Pancreas (tissue), 10 donors: Measurements from ENCODE around the gene MAP7. TPM values are rescaled to one million over a fixed set of nuclear protein-coding genes. Genes with fewer than 3 reads are reported as not detected.
"Not testable (repeated sequence)": the region's sequence is repeated elsewhere in the genome, so short reads cannot be mapped to it uniquely, and the experiment has no call there.

Source experiments
- ATAC-seq, 4 donors: fragments of 200-7000 bp; cut with Tn5 transposase; one replicate each; pipeline versions ENCODE4 v1.8.0 to v1.9.1; 2020; ENCODE audit warnings: mild to moderate bottlenecking in 4 of 4, moderate library complexity in 4 of 4
- DNase-seq, 6 donors: peaks; one replicate each; pipeline ENCODE4 v3.0.0-alpha.2; 2020
- FAIRE-seq: peaks from 2 replicates; lab custom pipeline; 2012; peaks lifted over from hg19 to GRCh38; lab: Jason Lieb, UNC
- H3K27ac ChIP-seq, 4 donors: fragments of 200-600 bp; sonication (generic); 1 replicate in 3 of 4; 2 replicates in 1 of 4; pipeline versions ENCODE4 v1.5.0 to v1.8.0; 2020
- H3K27me3 ChIP-seq, 4 donors: fragments of 200-600 bp; one replicate each; pipeline ENCODE4 v1.8.0; 2021
- H3K36me3 ChIP-seq, 3 donors: fragments of 200-600 bp; sonication (generic) in 1 of 3; one replicate each; pipeline versions ENCODE4 v1.5.0 to v1.8.0; 2020 to 2021
- H3K4me1 ChIP-seq, 3 donors: fragments of 200-600 bp; one replicate each; pipeline ENCODE4 v1.8.0; 2021
- H3K4me3 ChIP-seq, 4 donors: fragments of 200-600 bp; sonication (generic) in 2 of 4; one replicate each; pipeline versions ENCODE4 v1.5.0 to v1.8.0; 2020 to 2021
- H3K9me3 ChIP-seq, 4 donors: fragments of 200-600 bp; one replicate each; pipeline ENCODE4 v1.8.0; 2021
- CTCF ChIP-seq, 4 donors: fragments of 200-600 bp; sonication (generic) in 3 of 4; IDR thresholded peaks; one replicate each; pipeline versions ENCODE4 v1.5.0 to v1.8.0; 2021; ENCODE audit warnings: antibody characterized with exemption in 4 of 4
- WGBS, 2 donors: extraction: QIAGEN DNeasy Blood & Tissue Kit; methylation state at CpG; one replicate each; pipeline ENCODE4 v1.1.7; 2013; 5-methylcytosine and 5-hydroxymethylcytosine counted together
- intact Hi-C, 3 donors: fragments of 100-400 bp; cut with DNase I; formaldehyde crosslinking; loops; one replicate each; pipeline versions ENCODE4 v1.11.1 to v1.14.2; 2022
- polyA plus RNA-seq, 2 donors: library from polyadenylated mRNA; stranded (reverse); fragments of 200-250 nt; gene quantifications; one replicate each; pipeline ENCODE4 v1.2.3, GENCODE V29; 2013
- total RNA-seq, 6 donors: library from RNA; stranded (reverse); fragmentation: NEBNext Ultra II Directional in 4 of 6; extraction: Animal tissue kit (Norgen Biotek cat#: 25700) in 4 of 6; gene quantifications; one replicate each; pipeline versions ENCODE4 v1.2.1 to v1.2.4, GENCODE V29; 2021 to 2023
- donor health status: healthy with polysubstance abuse.
- donor health status: DM: no; HTN: no; CAD: no; lungs with moderate emphysema.
- donor health status: DM: no; HTN: no; CAD: no.
- donor health status: control.
- donor health status: control.
- donor health status: Bipolar disorder and iron deficiency.
- donor health status: DM: yes; HTN: yes; CAD: no.
- donor health status: DM: no; HTN: no; CAD: no.
- donor health status: DM: no; HTN: no; CAD: no.
- donor health status: DM: yes; HTN: yes; CAD: no.

Gene MAP7
- total and polyA plus RNA-seq, 8 donors = 10.7 to 37.9 (median 24.9) TPM

- no peak for ATAC-seq
- DNase-seq = no peak
- H3K4me1 ChIP-seq = no peaks in the 10 kb centered on the region
- no peaks in the 10 kb centered on the region for H3K27me3 ChIP-seq
- H3K27ac ChIP-seq = no peak overlapping the region
- H3K9me3 ChIP-seq = no peaks in the 10 kb centered on the region
- intact Hi-C loops = no loop called here
- no peak for TF ChIP-seq CTCF (IDR thresholded peaks at IDR 0.05)
- FAIRE-seq = no peak
- no peak overlapping the region for H3K4me3 ChIP-seq
- 94 to 98% methylated on average over 3 of the region's 3 CpGs for WGBS, 2 donors
- H3K36me3 ChIP-seq = no peaks in the 10 kb centered on the region
Measured at GRCh38 chr6:136398453-136398852, 151.8 kb downstream of the MAP7 start.

GRCh38 chr6:136396908-136397307, 153.3 kb downstream of the MAP7 start:
- Histone ChIP-seq H3K27me3 (no peaks in the 10 kb centered on the region), H3K36me3 (no peaks in the 10 kb centered on the region), H3K4me3 (no peak overlapping the region), H3K4me1 (no peaks in the 10 kb centered on the region), H3K27ac (no peak overlapping the region), H3K9me3 (no peaks in the 10 kb centered on the region)
- ATAC-seq (peak in 2 of 4 donors; percentile 51 to 52), FAIRE-seq (no peak), DNase-seq (no peak)
- TF ChIP-seq CTCF (IDR thresholded peaks at IDR 0.05) = no peak
- WGBS, 2 donors = 95 to 100% methylated on average over 1 of the region's 1 CpG
- intact Hi-C loops = no loop called here

- ATAC-seq, FAIRE-seq, H3K4me1 ChIP-seq, intact Hi-C loops, H3K36me3 ChIP-seq, H3K27ac ChIP-seq, DNase-seq, H3K4me3 ChIP-seq, H3K9me3 ChIP-seq, H3K27me3 ChIP-seq: not testable (repeated sequence)
- WGBS, 2 donors = 93 to 97% methylated on average over 1 of the region's 2 CpGs
Measured at GRCh38 chr6:136390959-136391358, 159.3 kb downstream of the MAP7 start.

GRCh38 chr6:136387316-136387715, 162.9 kb downstream of the MAP7 start:
- no peak for ATAC-seq
- 95 to 100% methylated on average over 4 of the region's 4 CpGs for WGBS, 2 donors
- H3K9me3 ChIP-seq = no peaks in the 10 kb centered on the region
- H3K36me3 ChIP-seq = no peaks in the 10 kb centered on the region
- H3K27ac ChIP-seq = no peak overlapping the region
- DNase-seq = no peak
- no peaks in the 10 kb centered on the region for H3K27me3 ChIP-seq
- H3K4me3 ChIP-seq = no peak overlapping the region
- H3K4me1 ChIP-seq = peaks cover 0 to 8% (median 6%) of the 10 kb centered on the region in 3 donors
- no peak for TF ChIP-seq CTCF (IDR thresholded peaks at IDR 0.05)
- no peak for FAIRE-seq
- intact Hi-C loops = no loop called here

GRCh38 chr6:136383268-136383937, 166.8 kb downstream of the MAP7 start:
- no peak for TF ChIP-seq CTCF (IDR thresholded peaks at IDR 0.05)
- no peak for DNase-seq
- H3K36me3 ChIP-seq = no peaks in the 10 kb centered on the region
- H3K9me3 ChIP-seq = no peaks in the 10 kb centered on the region
- 81 to 86% methylated on average over 9 of the region's 9 CpGs for WGBS, 2 donors
- peaks cover 0 to 9% (median 8%) of the 10 kb centered on the region in 3 donors for H3K4me1 ChIP-seq
- no peaks in the 10 kb centered on the region for H3K27me3 ChIP-seq
- intact Hi-C loops = no loop called here
- no peak for FAIRE-seq
- no peak for ATAC-seq
- no peak overlapping the region for H3K4me3 ChIP-seq
- H3K27ac ChIP-seq = no peak overlapping the region
